Measurements from ENCODE around the gene DLG2. TPM values are rescaled to one million over a fixed set of nuclear protein-coding genes. Genes with fewer than 3 reads are reported as not detected.

DLG2 gene
- total RNA-seq, 1 donor from 2014 or later = 5.9 TPM

GRCh38 chr11:84501750-84502149 lies 1125.4 kb downstream of the DLG2 start:
- H3K4me3 Mint-ChIP-seq = no peak overlapping the region
- H3K9me3 Mint-ChIP-seq = no peaks in the 10 kb centered on the region
- no peaks in the 10 kb centered on the region for H3K36me3 Mint-ChIP-seq
- no peak for TF ChIP-seq CTCF (conservative IDR thresholded peaks at IDR 0.05)
- no peaks in the 10 kb centered on the region for H3K27me3 Mint-ChIP-seq
- no peaks in the 10 kb centered on the region for H3K4me1 Mint-ChIP-seq (ENCODE audit: unreplicated experiment)
- no peak for DNase-seq (ENCODE audit: extremely low spot score, unreplicated experiment)
- no peak overlapping the region for H3K27ac Mint-ChIP-seq

GRCh38 chr11:84497981-84498411 lies 1129.1 kb downstream of the DLG2 start:
- no peak for DNase-seq (ENCODE audit: extremely low spot score, unreplicated experiment)
- Mint-ChIP-seq H3K27ac (no peak overlapping the region), H3K4me3 (no peak overlapping the region), H3K9me3 (no peaks in the 10 kb centered on the region), H3K4me1 (ENCODE audit: unreplicated experiment) (no peaks in the 10 kb centered on the region), H3K36me3 (no peaks in the 10 kb centered on the region), H3K27me3 (peaks cover 3% of the 10 kb centered on the region)
- TF ChIP-seq CTCF (conservative IDR thresholded peaks at IDR 0.05) = no peak

- Mint-ChIP-seq H3K27ac (no peak overlapping the region), H3K9me3 (no peaks in the 10 kb centered on the region), H3K36me3 (no peaks in the 10 kb centered on the region), H3K4me3 (no peak overlapping the region), H3K4me1 (ENCODE audit: unreplicated experiment) (no peaks in the 10 kb centered on the region), H3K27me3 (peaks cover 3% of the 10 kb centered on the region)
- DNase-seq (ENCODE audit: extremely low spot score, unreplicated experiment) = no peak
- no peak for TF ChIP-seq CTCF (conservative IDR thresholded peaks at IDR 0.05)
These were observed 1130.0 kb downstream of the DLG2 start for GRCh38 chr11:84497181-84497580.

GRCh38 chr11:84496122-84496521 lies 1131.0 kb downstream of the DLG2 start:
- Mint-ChIP-seq H3K4me3 (no peak overlapping the region), H3K9me3 (no peaks in the 10 kb centered on the region), H3K27ac (no peak overlapping the region), H3K27me3 (peaks cover 3% of the 10 kb centered on the region), H3K36me3 (no peaks in the 10 kb centered on the region), H3K4me1 (ENCODE audit: unreplicated experiment) (no peaks in the 10 kb centered on the region)
- no peak for DNase-seq (ENCODE audit: extremely low spot score, unreplicated experiment)
- TF ChIP-seq CTCF (conservative IDR thresholded peaks at IDR 0.05) = no peak

- TF ChIP-seq CTCF (conservative IDR thresholded peaks at IDR 0.05) = no peak
- no peaks in the 10 kb centered on the region for H3K4me1 Mint-ChIP-seq (ENCODE audit: unreplicated experiment)
- no peak overlapping the region for H3K4me3 Mint-ChIP-seq
- no peaks in the 10 kb centered on the region for H3K9me3 Mint-ChIP-seq
- DNase-seq (ENCODE audit: extremely low spot score, unreplicated experiment) = no peak
- no peaks in the 10 kb centered on the region for H3K27me3 Mint-ChIP-seq
- H3K36me3 Mint-ChIP-seq = no peaks in the 10 kb centered on the region
- no peak overlapping the region for H3K27ac Mint-ChIP-seq
These were observed 1147.0 kb downstream of the DLG2 start for GRCh38 chr11:84480131-84480530.

GRCh38 chr11:84476581-84476980 lies 1150.6 kb downstream of the DLG2 start:
- peaks cover 1% of the 10 kb centered on the region for H3K27me3 Mint-ChIP-seq
- no peak overlapping the region for H3K27ac Mint-ChIP-seq
- H3K4me3 Mint-ChIP-seq = no peak overlapping the region
- H3K36me3 Mint-ChIP-seq = no peaks in the 10 kb centered on the region
- no peak for DNase-seq (ENCODE audit: extremely low spot score, unreplicated experiment)
- no peaks in the 10 kb centered on the region for H3K4me1 Mint-ChIP-seq (ENCODE audit: unreplicated experiment)
- no peaks in the 10 kb centered on the region for H3K9me3 Mint-ChIP-seq
- TF ChIP-seq CTCF (conservative IDR thresholded peaks at IDR 0.05) = no peak
